Kidney (tissue), 14 donors: ENCODE data around the gene LRRC1. TPM values are rescaled to one million over a fixed set of nuclear protein-coding genes. Genes with fewer than 3 reads are reported as not detected.

Experiments used
- DNase-seq, 5 donors: peaks; one replicate each; pipeline ENCODE4 v3.0.0-alpha.2; 2013 to 2020
- FAIRE-seq: peaks from 2 replicates; lab custom pipeline; 2012; peaks lifted over from hg19 to GRCh38; lab: Jason Lieb, UNC
- H3K27ac ChIP-seq, 2 donors: one replicate each; pipeline ENCODE4 v1.7.0; 2013; ENCODE audit warnings: low read depth in 2 of 2, low read length in 2 of 2, inconsistent platforms in 1 of 2
- H3K27me3 ChIP-seq: one replicate; pipeline ENCODE4 v1.7.1; 2013; ENCODE audit warnings: low read length, inconsistent platforms; ENCODE audit not compliant: control insufficient read depth, insufficient read depth
- H3K36me3 ChIP-seq, 3 donors: one replicate each; pipeline versions ENCODE4 v1.7.0 to v1.7.1; 2013; ENCODE audit warnings: low read length in 3 of 3, control low read depth in 1 of 3, inconsistent platforms in 1 of 3; ENCODE audit not compliant: insufficient read depth in 3 of 3, control insufficient read depth in 2 of 3
- H3K4me1 ChIP-seq, 3 donors: one replicate each; pipeline versions ENCODE4 v1.7.0 to v1.7.1; 2013; ENCODE audit warnings: low read length in 3 of 3, inconsistent platforms in 1 of 3, low read depth in 1 of 3; ENCODE audit not compliant: control insufficient read depth in 2 of 3, insufficient read depth in 2 of 3
- H3K4me3 ChIP-seq, 3 donors: one replicate each; pipeline versions ENCODE4 v1.7.0 to v1.8.1; 2013; ENCODE audit warnings: low read length in 3 of 3, control low read depth in 1 of 3, inconsistent platforms in 1 of 3
- H3K9ac ChIP-seq, 3 donors: one replicate each; pipeline versions ENCODE4 v1.7.0 to v1.7.1; 2013; ENCODE audit warnings: low read length in 3 of 3, control low read depth in 1 of 3, inconsistent platforms in 1 of 3
- H3K9me3 ChIP-seq, 3 donors: one replicate each; pipeline versions ENCODE4 v1.7.0 to v1.7.1; 2013; ENCODE audit warnings: low read length in 3 of 3, control low read depth in 1 of 3, inconsistent platforms in 1 of 3; ENCODE audit not compliant: control insufficient read depth in 2 of 3, insufficient read depth in 1 of 3
- CTCF ChIP-seq: IDR thresholded peaks from 3 replicates; pipeline ENCODE4 v1.5.1; 2012; ENCODE audit warnings: mild to moderate bottlenecking, moderate library complexity, borderline replicate concordance; ENCODE audit not compliant: insufficient read depth; ENCODE audit errors: extremely low read depth
- intact Hi-C: fragments of 100-400 bp; cut with DNase I; formaldehyde crosslinking; loops from one replicate; pipeline ENCODE4 v1.11.1; 2022
- polyA plus RNA-seq: library from polyadenylated mRNA; stranded (reverse); fragments of 350-450 nt; fragmentation: Illumina TruSeq; extraction: RNeasy Lipid Tissue Mini Kit (QIAGEN cat#74804); gene quantifications from one replicate; pipeline ENCODE4 v1.2.3, GENCODE V29; 2014; ENCODE audit warnings: low read depth, low replicate concordance; ENCODE audit not compliant: insufficient read depth
- total RNA-seq: library from RNA; stranded (reverse); fragmentation: NEBNext Ultra II Directional; extraction: Animal tissue kit (Norgen Biotek cat#: 25700); gene quantifications from one replicate; pipeline ENCODE4 v1.2.1, GENCODE V29; 2021
- donor health status: control.
- donor health status: control.
- donor health status: control.
- donor health status: control.
- donor health status: control.
- donor health status: DM: yes; HTN: yes; CAD: no.
- donor health status: Normal renal cell carcinoma (clear cell type).

LRRC1 gene
- total and polyA plus RNA-seq, 2 donors from 2014 or later, result 7.8 to 12.6 TPM

GRCh38 chr6:53938810-53939209, 144.0 kb downstream of the LRRC1 start:
- no peak overlapping the region for H3K27ac ChIP-seq

GRCh38 chr6:53939830-53940229, 145.0 kb downstream of the LRRC1 start:
- no peak for TF ChIP-seq CTCF
- Histone ChIP-seq H3K9ac (no peak overlapping the region), H3K36me3 (no peaks in the 10 kb centered on the region), H3K27me3 (no peaks in the 10 kb centered on the region), H3K4me1 (no peaks in the 10 kb centered on the region), H3K4me3 (no peak overlapping the region), H3K9me3 (no peaks in the 10 kb centered on the region), H3K27ac (no peak overlapping the region)
- intact Hi-C loops, result no loop called here
- FAIRE-seq (no peak), DNase-seq (no peak)

More at GRCh38 chr6:53938810-53939209, 144.0 kb downstream of the LRRC1 start:
- no peaks in the 10 kb centered on the region for H3K9me3 ChIP-seq
- no peak overlapping the region for H3K4me3 ChIP-seq
- no peaks in the 10 kb centered on the region for H3K27me3 ChIP-seq
- FAIRE-seq (no peak), DNase-seq (no peak)
- intact Hi-C loops, result no loop called here
- no peaks in the 10 kb centered on the region for H3K4me1 ChIP-seq
- no peak for TF ChIP-seq CTCF
- no peaks in the 10 kb centered on the region for H3K36me3 ChIP-seq
- H3K9ac ChIP-seq, result no peak overlapping the region

- H3K36me3 ChIP-seq, result no peaks in the 10 kb centered on the region
- H3K9me3 ChIP-seq, result no peaks in the 10 kb centered on the region
- TF ChIP-seq CTCF, result no peak
- H3K27ac ChIP-seq, result no peak overlapping the region
- FAIRE-seq, result no peak
- no peak overlapping the region for H3K4me3 ChIP-seq
- H3K4me1 ChIP-seq, result no peaks in the 10 kb centered on the region
- H3K27me3 ChIP-seq, result no peaks in the 10 kb centered on the region
- no peak for DNase-seq
- intact Hi-C loops, result no loop called here
- no peak overlapping the region for H3K9ac ChIP-seq
Observed at GRCh38 chr6:53943395-53943794, 148.6 kb downstream of the LRRC1 start.

GRCh38 chr6:53944091-53944490, 149.3 kb downstream of the LRRC1 start:
- H3K9ac ChIP-seq, result no peak overlapping the region
- no peaks in the 10 kb centered on the region for H3K4me1 ChIP-seq
- no peak overlapping the region for H3K4me3 ChIP-seq
- intact Hi-C loops, result no loop called here
- H3K9me3 ChIP-seq, result no peaks in the 10 kb centered on the region
- no peaks in the 10 kb centered on the region for H3K27me3 ChIP-seq
- FAIRE-seq (no peak), DNase-seq (no peak)
- no peak for TF ChIP-seq CTCF
- H3K27ac ChIP-seq, result no peak overlapping the region
- no peaks in the 10 kb centered on the region for H3K36me3 ChIP-seq
